HG03432 (cell line): ENCODE data around the gene AHDC1.

Experiments used
- ATAC-seq: cut with Tn5 transposase; IDR thresholded peaks from one replicate; pipeline ENCODE4 v1.9.1; 2021; ENCODE audit warnings: mild to moderate bottlenecking, moderate library complexity; ENCODE audit not compliant: unreplicated experiment

AHDC1 gene

DNA sequence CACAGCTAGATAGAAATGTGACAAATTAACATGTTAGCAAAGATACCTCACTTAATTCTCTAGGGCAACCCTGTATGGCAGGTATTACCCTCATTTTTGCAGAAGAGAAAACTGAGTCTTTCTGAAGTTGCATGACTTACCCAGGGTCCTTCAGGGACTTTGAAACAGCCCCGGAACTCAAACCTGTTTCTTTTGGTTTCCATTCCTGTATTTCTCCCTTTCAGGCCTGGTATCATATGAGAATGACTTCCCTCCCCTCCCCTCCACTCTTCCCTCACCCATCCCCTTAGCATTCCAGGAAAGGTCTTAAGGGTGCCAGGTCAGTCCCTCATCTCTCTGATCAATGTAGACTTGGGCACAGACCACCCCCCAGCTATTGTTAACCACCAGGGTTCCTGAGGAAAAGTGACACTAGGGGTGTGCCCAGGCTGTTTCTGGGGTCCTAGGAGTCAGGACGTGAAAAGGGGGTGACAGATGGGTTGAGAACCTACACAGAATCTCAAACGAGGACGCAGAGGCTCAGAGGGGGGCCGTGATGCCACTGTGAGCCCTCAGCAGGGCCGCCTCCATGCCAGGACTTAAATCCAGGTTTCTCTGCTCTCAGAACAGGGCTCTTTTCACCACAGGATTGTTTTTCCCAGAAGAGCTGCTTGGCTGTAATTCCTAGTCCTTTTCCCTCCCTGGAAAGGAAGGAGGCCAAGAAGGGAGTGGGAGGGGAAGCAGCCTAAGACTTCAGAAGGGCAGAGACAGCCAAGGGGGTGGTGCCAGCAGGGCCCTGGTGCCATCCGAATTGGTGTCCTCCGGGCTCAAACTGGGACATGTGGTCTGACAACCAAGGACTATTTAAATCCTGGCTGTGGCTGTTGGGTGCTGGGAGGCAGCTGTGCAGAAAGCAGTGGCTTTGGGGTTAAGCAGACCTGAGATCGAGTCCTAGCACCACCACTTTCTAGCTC is 111.9 kb downstream of the AHDC1 start:
- no peak for ATAC-seq

DNA sequence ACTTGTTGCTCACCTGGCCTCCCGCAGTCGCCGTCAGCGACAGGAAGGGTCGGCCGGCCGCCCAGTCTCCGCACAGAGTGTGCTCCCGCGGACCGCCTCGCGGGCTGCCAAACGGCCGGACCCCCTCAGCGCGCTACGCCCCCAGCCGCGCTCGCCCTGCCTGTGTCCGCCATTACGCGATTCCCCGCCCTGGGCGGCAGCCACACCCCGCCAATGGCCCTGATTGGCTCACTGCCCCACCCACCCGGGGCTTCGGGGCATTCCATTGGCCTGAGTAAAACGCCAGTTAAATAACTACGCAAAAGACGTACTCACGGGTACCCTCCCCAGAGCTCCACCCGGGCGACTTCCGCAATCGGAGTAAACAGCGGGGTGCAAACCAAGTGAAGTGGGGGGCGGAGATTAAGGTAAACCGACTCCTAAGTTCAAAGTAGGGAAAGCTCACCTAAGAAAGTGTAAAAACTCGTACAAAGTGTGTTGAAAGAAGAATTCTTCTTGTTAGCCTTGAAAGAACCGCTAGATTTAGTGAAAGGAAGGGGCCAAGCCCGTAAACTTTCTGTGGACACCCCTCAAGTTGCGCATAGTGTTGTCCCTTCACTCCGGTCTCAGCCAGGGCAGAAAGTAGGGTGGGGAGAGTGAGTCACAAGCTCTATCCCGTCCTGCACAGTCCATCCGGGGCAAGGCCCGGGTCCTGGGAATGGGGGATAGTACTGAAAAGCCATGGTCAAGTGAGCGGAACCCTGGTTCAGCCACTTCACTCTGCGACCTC is 113.8 kb downstream of the AHDC1 start, which contains the start of gene WASF2:
TSS of gene WASF2 (minus strand) at position 195 of the 769 bp plus-strand sequence. CDS start 61,277 bp downstream, outside the sequence.
- peak; percentile 83 for ATAC-seq

- ATAC-seq, result peak; percentile 24
Observed at GRCh38 chr1:27489501-27489972, 114.4 kb downstream of the AHDC1 start.

DNA sequence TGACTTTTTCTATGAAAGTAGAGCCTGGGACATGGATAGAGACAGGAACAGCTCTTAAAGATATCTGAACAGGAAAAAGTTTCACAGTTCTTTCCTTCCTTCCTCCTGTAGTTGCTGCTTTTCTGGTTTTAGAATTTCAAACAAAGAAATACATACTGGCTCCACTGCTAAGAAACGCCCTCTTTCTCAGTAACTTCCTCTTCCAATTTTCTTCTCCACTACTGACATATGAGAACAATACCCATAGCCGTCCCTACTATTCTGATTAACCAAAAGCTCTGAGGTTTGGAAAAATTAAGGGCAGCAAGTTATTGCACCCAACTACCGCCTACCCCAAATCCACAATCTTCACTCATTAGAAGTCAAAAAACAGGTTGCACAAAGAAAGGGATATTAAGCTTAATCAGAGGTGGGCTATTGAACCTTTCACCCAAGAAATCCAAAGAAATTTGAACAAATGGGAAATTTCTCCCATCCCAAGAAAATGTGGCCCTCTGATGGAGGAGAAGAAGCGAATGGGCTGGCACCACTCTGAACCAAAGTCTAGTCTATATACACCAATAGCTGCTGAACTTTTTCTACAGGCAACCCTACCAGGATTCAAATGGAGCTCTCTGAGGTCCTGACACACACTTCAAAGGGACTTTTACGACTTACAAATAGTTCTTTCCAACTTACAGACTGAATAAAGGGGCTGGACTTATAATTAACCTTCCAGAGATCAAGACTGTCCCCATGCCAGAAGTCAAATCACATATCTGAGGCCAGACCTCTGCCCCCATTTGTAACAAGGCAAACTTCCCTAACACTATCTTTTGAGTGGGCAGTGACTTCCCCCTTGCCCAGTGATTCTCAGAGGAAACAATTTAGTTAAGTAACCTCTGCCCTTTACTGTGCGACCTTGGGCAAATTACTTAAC is 115.7 kb downstream of the AHDC1 start:
- no peak for ATAC-seq

DNA sequence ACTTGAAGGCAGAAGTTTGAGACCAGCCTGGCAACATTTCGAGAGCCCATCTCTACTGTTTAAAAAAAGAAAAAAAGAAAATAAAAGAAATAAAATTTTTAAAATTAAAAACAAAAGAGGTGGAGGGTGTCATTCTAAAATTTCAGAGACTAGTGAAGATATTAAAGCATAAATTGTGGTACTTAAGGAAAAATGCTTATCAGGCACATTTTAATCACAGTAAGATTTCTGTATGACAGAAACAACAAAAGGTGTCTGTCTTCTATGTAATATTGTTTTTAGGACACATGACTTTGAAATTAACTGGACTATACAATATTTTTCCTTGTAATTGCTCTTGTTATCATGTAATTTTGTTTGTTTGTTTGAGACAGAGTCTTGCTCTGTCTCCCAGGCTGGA is 118.6 kb downstream of the AHDC1 start:
- ATAC-seq, result no peak
